HepG2 (cell line): ENCODE results near the gene PKIB. TPM values are rescaled to one million over a fixed set of nuclear protein-coding genes. Genes with fewer than 3 reads are reported as not detected.

Source experiments
- ATAC-seq: fragments of 200-7000 bp; cut with Tn5 transposase; 3 replicates; pipeline ENCODE4 v1.9.1; 2020; ENCODE audit warnings: mild to moderate bottlenecking, moderate library complexity
- BruUV-seq: library from RNA; stranded (reverse); fragments of 400-500 nt; replicated peaks from 2 replicates; lab custom pipeline; 2021; lab: Mats Ljungman, UMichigan
- CTCF ChIA-PET: fragments of 300-600 bp; formaldehyde crosslinking; extraction: SDS; loops from one replicate; lab custom pipeline; 2021; ENCODE audit warnings: low total read pairs, inconsistent platforms, low intra/inter-chr PET ratio; lab: Yijun Ruan, JAX
- POLR2A ChIA-PET: fragments of 350-600 bp; sonication (Branson Sonifier 250); formaldehyde crosslinking; loops from one replicate; lab custom pipeline; 2020; ENCODE audit warnings: antibody characterized with exemption, inconsistent platforms; lab: Yijun Ruan, JAX
- DNase-seq: peaks from one replicate; pipeline ENCODE4 v3.0.0-alpha.2; 2015; ENCODE audit warnings: low spot score
- FAIRE-seq: peaks from 3 replicates; lab custom pipeline; 2011; peaks lifted over from hg19 to GRCh38; lab: Jason Lieb, UNC
- H2AFZ ChIP-seq: one replicate; pipeline ENCODE4 v1.6.1; 2011; ENCODE audit warnings: low read length, inconsistent platforms
- H3K27ac ChIP-seq: fragments of 300-600 bp; 3 replicates; pipeline ENCODE4 v1.8.0; 2011; ENCODE audit warnings: mixed run types, mild to moderate bottlenecking, mixed read lengths, low read length, inconsistent platforms; ENCODE audit not compliant: insufficient read depth; ENCODE audit errors: extremely low read length
- H3K27me3 ChIP-seq, 2 experiments: fragments of 200-600 bp in 1 of 2; 2 replicates in 1 of 2; 3 replicates in 1 of 2; pipeline versions ENCODE4 v1.6.0 to v1.8.0; 2011; ENCODE audit warnings: low read length in 2 of 2, mild to moderate bottlenecking in 2 of 2, moderate library complexity in 2 of 2, inconsistent platforms in 1 of 2; ENCODE audit not compliant: insufficient read depth in 2 of 2, control insufficient read depth in 1 of 2
- H3K36me3 ChIP-seq, 2 experiments: fragments of 200-600 bp in 1 of 2; replicated peaks in 1 of 2; 2 replicates in 1 of 2; 3 replicates in 1 of 2; pipeline versions ENCODE4 v1.5.1 to v1.8.0; 2011; ENCODE audit warnings: low read length in 2 of 2, inconsistent platforms in 1 of 2; ENCODE audit not compliant: insufficient read depth in 2 of 2, control insufficient read depth in 1 of 2
- H3K4me1 ChIP-seq: 2 replicates; pipeline ENCODE4 v1.5.1; 2012; ENCODE audit warnings: low read length, inconsistent platforms; ENCODE audit not compliant: insufficient read depth
- H3K4me2 ChIP-seq: 2 replicates; pipeline ENCODE4 v1.6.0; 2011; ENCODE audit warnings: low read depth, low read length, inconsistent platforms
- H3K4me3 ChIP-seq, 3 experiments: fragments of 200-600 bp in 1 of 3; sonication (generic), shearing (Covaris generic) in 1 of 3; replicated peaks in 1 of 3; 2 replicates each; pipeline ENCODE4 v1.5.1; 2011 to 2016; ENCODE audit warnings: low read length in 3 of 3, inconsistent platforms in 2 of 3, low read depth in 2 of 3, mild to moderate bottlenecking in 2 of 3, control low read depth in 1 of 3, mixed read lengths in 1 of 3; ENCODE audit not compliant: insufficient read depth in 1 of 3
- H3K79me2 ChIP-seq: one replicate; pipeline ENCODE4 v1.6.1; 2011; ENCODE audit warnings: low read length, inconsistent platforms; ENCODE audit not compliant: insufficient read depth
- H3K9ac ChIP-seq: 2 replicates; pipeline ENCODE4 v1.6.0; 2011; ENCODE audit warnings: mild to moderate bottlenecking, low read depth, low read length, inconsistent platforms; ENCODE audit not compliant: insufficient read depth
- H3K9me3 ChIP-seq: 2 replicates; pipeline ENCODE4 v1.5.1; 2012; ENCODE audit warnings: mild to moderate bottlenecking, low read length
- H4K20me1 ChIP-seq: 2 replicates; pipeline ENCODE4 v1.6.0; 2011; ENCODE audit warnings: inconsistent platforms, mild to moderate bottlenecking, low read length, moderate library complexity; ENCODE audit not compliant: insufficient read depth
- HCFC1 ChIP-seq: fragments of 150-350 bp; IDR thresholded peaks from 2 replicates; pipeline ENCODE4 v1.6.1; 2014; ENCODE audit warnings: low read depth, low read length
- MAFK ChIP-seq, 2 experiments: IDR thresholded peaks in 1 of 2; conservative IDR thresholded peaks in 1 of 2; 2 replicates each; pipeline ENCODE4 v1.6.1; 2011; ENCODE audit warnings: improper control_type of control experiment in 2 of 2, low read length in 2 of 2
- MED8 ChIP-seq: sonication (generic); formaldehyde crosslinking; IDR thresholded peaks from 2 replicates; pipeline ENCODE4 v1.8.1; 2023; ENCODE audit warnings: mild to moderate bottlenecking, missing genetic modification reagents; ENCODE audit not compliant: insufficient replicate concordance
- U2AF2 ChIP-seq: fragments of 200-400 bp; formaldehyde crosslinking; IDR thresholded peaks from 2 replicates; pipeline ENCODE4 v1.6.1; 2017; ENCODE audit warnings: low read depth, mild to moderate bottlenecking, low read length
- UBTF ChIP-seq: sonication (generic); formaldehyde crosslinking; IDR thresholded peaks from 2 replicates; pipeline ENCODE4 v1.4.0; 2020; ENCODE audit warnings: mild to moderate bottlenecking, missing genetic modification reagents
- ZNF431 ChIP-seq: sonication (generic); formaldehyde crosslinking; IDR thresholded peaks from 2 replicates; pipeline ENCODE4 v1.9.0; 2022; ENCODE audit warnings: missing genetic modification reagents, low read depth, mild to moderate bottlenecking, borderline replicate concordance
- ZNF501 ChIP-seq: sonication (generic); formaldehyde crosslinking; IDR thresholded peaks from 2 replicates; pipeline ENCODE4 v1.5.1; 2020; ENCODE audit warnings: mild to moderate bottlenecking, moderate library complexity, missing genetic modification reagents
- ZNF549 ChIP-seq: sonication (generic); formaldehyde crosslinking; IDR thresholded peaks from 2 replicates; pipeline ENCODE4 v1.5.0; 2020; ENCODE audit warnings: missing genetic modification reagents
- WGBS: methylation state at CpG from one replicate; pipeline ENCODE4 v1.1.6; 2017; ENCODE audit warnings: low lambda C conversion rate; 5-methylcytosine and 5-hydroxymethylcytosine counted together
- in situ Hi-C: cut with HindIII; loops from 2 replicates; pipeline ENCODE4 v1.10.0; 2017; ENCODE audit warnings: low pct_unique_long_range_greater_than_20kb; ENCODE audit not compliant: extremely low pct_ligation_motif_present
- intact Hi-C: fragments of 100-400 bp; cut with micrococcal nuclease; formaldehyde crosslinking; loops from one replicate; pipeline ENCODE4 v1.10.0; 2022; ENCODE audit not compliant: unreplicated experiment
- polyA plus RNA-seq, 8 experiments: library from polyadenylated mRNA; depleted of rRNA in 3 of 8; stranded (reverse) in 7 of 8; unstranded in 1 of 8; fragments of >200 nt; fragmentation: Illumina TruSeq in 4 of 8; extraction: Trizol in 4 of 8; gene quantifications; 2 replicates each; pipeline versions ENCODE4 v1.2.1 to v1.2.3, GENCODE V29; 2011 to 2016; ENCODE audit warnings: low read depth in 4 of 8, missing spikeins in 1 of 8, mixed read lengths in 1 of 8; ENCODE audit not compliant: insufficient read depth in 1 of 8
- total RNA-seq, 5 experiments: library from RNA; depleted of rRNA; stranded (reverse); fragments of >200 nt; fragmentation: Illumina TruSeq; extraction: Trizol; gene quantifications; 2 replicates each; pipeline ENCODE4 v1.2.3, GENCODE V29; 2016; ENCODE audit warnings: low read depth in 1 of 5
- TF ChIP-seq, protein P1 (sequence below): IDR thresholded peaks from 2 replicates; pipeline ENCODE4 v1.6.1; 2012; ENCODE audit warnings: inconsistent platforms

Gene PKIB
- total and polyA plus RNA-seq, 2 of the 13 experiments (the other 11 are each of a cell fraction or from before 2014, with no cell fraction given) = 1.4 to 1.5 TPM

DNA sequence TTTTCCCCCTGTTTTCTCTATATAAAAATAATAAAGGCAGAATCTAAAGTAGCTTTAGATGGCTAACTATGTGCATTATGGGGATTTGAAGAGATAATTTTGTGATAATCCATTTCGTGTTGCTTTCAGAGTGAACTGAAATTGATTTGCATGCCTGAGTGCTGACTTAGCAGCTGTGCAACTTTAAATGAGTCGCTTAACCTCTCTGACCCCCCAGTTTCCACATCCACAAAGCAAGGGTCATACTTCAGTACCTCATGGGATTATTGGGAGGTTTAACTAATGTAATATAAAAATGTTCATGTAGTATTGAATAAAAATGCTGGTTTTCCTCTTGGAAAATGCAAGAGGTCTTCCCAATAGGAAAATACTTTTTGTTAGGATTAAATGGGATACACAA is 105.5 kb downstream of the PKIB start (continued):
- TF ChIP-seq UBTF (CRISPR knock-in tag) = no peak
- TF ChIP-seq, protein P1, sequence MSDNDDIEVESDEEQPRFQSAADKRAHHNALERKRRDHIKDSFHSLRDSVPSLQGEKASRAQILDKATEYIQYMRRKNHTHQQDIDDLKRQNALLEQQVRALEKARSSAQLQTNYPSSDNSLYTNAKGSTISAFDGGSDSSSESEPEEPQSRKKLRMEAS = no peak
- TF ChIP-seq ZNF501 (CRISPR knock-in tag) = no peak
- no peak for TF ChIP-seq MAFK (conservative IDR thresholded peaks at IDR 0.05 in 1 of 2, IDR thresholded peaks at IDR 0.05 in 1 of 2; ENCODE audit: low read length in 2 of 2)
- no peak for TF ChIP-seq ZNF549 (CRISPR knock-in tag)
- TF ChIP-seq MED8 (CRISPR knock-in tag) = no peak
- no peak for TF ChIP-seq U2AF2
- TF ChIP-seq ZNF431 (CRISPR knock-in tag) = no peak

GRCh38 chr6:122717350-122717749 is 107.1 kb downstream of the PKIB start:
- DNase-seq (no peak), ATAC-seq (no peak), FAIRE-seq (no peak)
- Histone ChIP-seq H3K4me2 (no peak overlapping the region), H4K20me1 (no peaks in the 10 kb centered on the region; the same call in 1 of the 2 replicates), H3K9me3 (no peaks in the 10 kb centered on the region), H3K4me3 (no peak overlapping the region), H3K79me2 (no peaks in the 10 kb centered on the region), H3K27ac (no peak overlapping the region), H3K36me3 (no peaks in the 10 kb centered on the region), H3K27me3 (no peaks in the 10 kb centered on the region; a peak in 1 of 5 replicates), H3K9ac (no peak overlapping the region), H3K4me1 (no peaks in the 10 kb centered on the region), H2AFZ (no peak overlapping the region)
- intact Hi-C loops (no loop called here), in situ Hi-C loops (no loop called here)
- ChIA-PET CTCF (no interaction called here), POLR2A (no interaction called here)
- WGBS = 5% methylated on average over 2 of the region's 2 CpGs
- no TSS peak for BruUV-seq
- no peak for TF ChIP-seq HCFC1
